DOHH2 (cell line): ENCODE results near the gene PCDHGC5.

Experiments used
- CTCF ChIP-seq: fragments of 200-600 bp; sonication (generic); IDR thresholded peaks from one replicate; pipeline ENCODE4 v1.5.1; 2014; ENCODE audit warnings: antibody characterized with exemption, mild to moderate bottlenecking, low read depth, low read length; ENCODE audit not compliant: poor library complexity, severe bottlenecking
- EZH2phosphoT487 ChIP-seq: fragments of 200-600 bp; sonication (generic); IDR thresholded peaks from 2 replicates; pipeline ENCODE4 v1.6.1; 2017; ENCODE audit warnings: borderline replicate concordance, mild to moderate bottlenecking, antibody characterized with exemption, low read length, moderate library complexity, mixed read lengths

- no peak for TF ChIP-seq CTCF
- no peak for TF ChIP-seq EZH2phosphoT487
These were observed 20.1 kb downstream of the PCDHGC5 start for GRCh38 chr5:141508798-141509611.
